SH-SY5Y (cell line): ENCODE results near the gene HEPH.

ENCODE experiments used
- GATA2 ChIP-seq: IDR thresholded peaks from 2 replicates; pipeline ENCODE4 v1.6.1; 2011; ENCODE audit warnings: mild to moderate bottlenecking, low read depth, low read length
- GATA3 ChIP-seq: IDR thresholded peaks from 2 replicates; pipeline ENCODE4 v1.6.1; 2011; ENCODE audit warnings: low read depth, mild to moderate bottlenecking, low read length, moderate library complexity

GRCh38 chrX:66166671-66167070, 2.6 kb downstream of the HEPH start:
- TF ChIP-seq GATA3: no peak
- no peak for TF ChIP-seq GATA2
